Fibroblast of the conjunctiva (primary cell): ENCODE measurements around the gene SAXO1.

Experiments used
- DNase-seq: peaks from one replicate; pipeline ENCODE4 v3.0.0-alpha.2; 2010; ENCODE audit warnings: low read depth

SAXO1 gene

GRCh38 chr9:18910916-18911315 lies 122.1 kb downstream of the SAXO1 start:
- DNase-seq: no peak

- DNase-seq: no peak
Measured at GRCh38 chr9:18910435-18910834, 122.6 kb downstream of the SAXO1 start.

- no peak for DNase-seq
Measured at GRCh38 chr9:18909140-18910018, 123.6 kb downstream of the SAXO1 start.

- no peak for DNase-seq
Measured at GRCh38 chr9:18907927-18908625, 124.9 kb downstream of the SAXO1 start.

GRCh38 chr9:18906656-18907395 lies 126.2 kb downstream of the SAXO1 start:
- DNase-seq: peak; percentile 24

- DNase-seq: no peak
Measured at GRCh38 chr9:18905883-18906629, 127.0 kb downstream of the SAXO1 start.

GRCh38 chr9:18905028-18905882 lies 127.8 kb downstream of the SAXO1 start:
- peak; percentile 23 for DNase-seq

- no peak for DNase-seq
Measured at GRCh38 chr9:18903450-18903849, 129.6 kb downstream of the SAXO1 start.

- DNase-seq: no peak
Measured at GRCh38 chr9:18896531-18897179, 136.4 kb downstream of the SAXO1 start.

GRCh38 chr9:18896004-18896403 lies 137.0 kb downstream of the SAXO1 start:
- no peak for DNase-seq

GRCh38 chr9:18893491-18893890 lies 139.5 kb downstream of the SAXO1 start:
- DNase-seq: no peak

- no peak for DNase-seq
Measured at GRCh38 chr9:18893046-18893445, 140.0 kb downstream of the SAXO1 start.

GRCh38 chr9:18891946-18892670 lies 140.9 kb downstream of the SAXO1 start:
- DNase-seq: no peak

GRCh38 chr9:18890372-18890771 lies 142.6 kb downstream of the SAXO1 start:
- peak; percentile 51 for DNase-seq

GRCh38 chr9:18889550-18889949 lies 143.5 kb downstream of the SAXO1 start:
- DNase-seq: no peak

GRCh38 chr9:18888290-18888689 lies 144.7 kb downstream of the SAXO1 start:
- DNase-seq: peak; percentile 54

- no peak for DNase-seq
Measured at GRCh38 chr9:18887546-18887945, 145.5 kb downstream of the SAXO1 start.

- DNase-seq: no peak
Measured at GRCh38 chr9:18881758-18882157, 151.3 kb downstream of the SAXO1 start.

GRCh38 chr9:18877984-18878383 lies 155.0 kb downstream of the SAXO1 start:
- no peak for DNase-seq
